22Rv1 (cell line): Measurements from ENCODE around the gene TRIM15.

Experiments
- ZFX ChIP-seq: fragments of 450-650 bp; IDR thresholded peaks from 2 replicates; pipeline ENCODE4 v1.6.1; 2017; ENCODE audit warnings: antibody characterized with exemption, borderline replicate concordance
- TF ChIP-seq, protein P1 (sequence below): fragments of 450-650 bp; IDR thresholded peaks from 2 replicates; pipeline ENCODE4 v1.5.1; 2017; ENCODE audit warnings: mild to moderate bottlenecking

DNA sequence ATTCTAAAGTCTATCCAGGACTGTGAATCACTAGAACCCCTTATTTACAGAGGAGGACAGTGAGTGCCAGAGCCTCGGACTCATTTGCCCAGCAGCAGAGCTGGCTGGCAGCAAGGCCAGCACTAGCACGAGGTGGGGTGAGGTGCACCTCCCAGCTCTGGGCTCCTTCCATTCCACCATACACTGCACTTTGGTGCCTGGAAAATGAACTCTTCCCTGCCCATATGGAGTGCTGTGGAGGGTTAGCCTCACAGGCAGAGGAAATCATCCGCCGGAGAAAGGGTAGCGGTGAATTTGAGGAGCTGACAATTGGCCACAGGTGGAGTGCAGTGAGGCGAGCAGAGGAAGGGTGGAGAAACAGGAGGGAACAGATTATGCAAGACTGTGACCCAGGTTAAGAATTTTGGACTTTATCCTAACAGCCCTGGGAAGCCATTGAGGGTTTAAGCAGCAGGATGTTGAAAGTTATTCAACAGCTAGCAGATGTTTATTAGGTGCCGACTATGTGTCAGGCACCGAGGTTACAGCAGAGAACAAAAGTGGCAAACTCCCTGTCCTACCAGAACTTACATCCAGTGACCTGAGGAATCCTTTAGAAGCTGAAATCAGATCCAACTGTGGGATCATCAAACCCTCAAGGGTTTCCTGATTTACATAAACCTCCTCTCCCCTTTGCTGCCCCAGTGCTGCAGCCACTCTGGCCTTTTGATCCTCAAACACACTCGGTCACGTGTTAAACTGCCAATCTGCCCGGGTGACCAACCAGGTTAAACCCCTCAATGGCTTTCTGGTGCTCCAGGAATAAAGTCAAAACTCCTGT is 43.7 kb downstream of the TRIM15 start:
- TF ChIP-seq, protein P1, sequence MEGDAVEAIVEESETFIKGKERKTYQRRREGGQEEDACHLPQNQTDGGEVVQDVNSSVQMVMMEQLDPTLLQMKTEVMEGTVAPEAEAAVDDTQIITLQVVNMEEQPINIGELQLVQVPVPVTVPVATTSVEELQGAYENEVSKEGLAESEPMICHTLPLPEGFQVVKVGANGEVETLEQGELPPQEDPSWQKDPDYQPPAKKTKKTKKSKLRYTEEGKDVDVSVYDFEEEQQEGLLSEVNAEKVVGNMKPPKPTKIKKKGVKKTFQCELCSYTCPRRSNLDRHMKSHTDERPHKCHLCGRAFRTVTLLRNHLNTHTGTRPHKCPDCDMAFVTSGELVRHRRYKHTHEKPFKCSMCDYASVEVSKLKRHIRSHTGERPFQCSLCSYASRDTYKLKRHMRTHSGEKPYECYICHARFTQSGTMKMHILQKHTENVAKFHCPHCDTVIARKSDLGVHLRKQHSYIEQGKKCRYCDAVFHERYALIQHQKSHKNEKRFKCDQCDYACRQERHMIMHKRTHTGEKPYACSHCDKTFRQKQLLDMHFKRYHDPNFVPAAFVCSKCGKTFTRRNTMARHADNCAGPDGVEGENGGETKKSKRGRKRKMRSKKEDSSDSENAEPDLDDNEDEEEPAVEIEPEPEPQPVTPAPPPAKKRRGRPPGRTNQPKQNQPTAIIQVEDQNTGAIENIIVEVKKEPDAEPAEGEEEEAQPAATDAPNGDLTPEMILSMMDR = no peak
- TF ChIP-seq ZFX = no peak
